Measurements from ENCODE around the gene WAC.

DNA sequence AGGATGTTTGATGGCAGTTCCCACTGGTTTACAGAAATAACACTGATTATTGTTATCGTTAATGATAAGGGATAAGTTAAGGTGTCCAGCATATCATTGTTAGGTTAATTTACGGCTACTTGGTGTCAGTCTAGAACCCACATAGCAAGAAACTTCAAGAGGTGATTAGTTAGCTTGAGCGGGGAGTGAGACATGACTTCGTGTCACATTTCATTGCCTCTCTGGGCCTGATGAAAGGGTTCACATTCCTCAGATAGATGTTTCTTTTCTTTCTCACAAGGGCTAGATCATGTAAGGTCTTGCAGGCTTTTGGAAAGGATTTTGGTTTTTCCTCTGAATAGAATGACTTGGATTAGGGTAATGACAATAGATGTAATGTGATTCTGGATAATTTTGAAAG lies 26.7 kb downstream of the WAC start:
- TF ChIP-seq, protein P1, sequence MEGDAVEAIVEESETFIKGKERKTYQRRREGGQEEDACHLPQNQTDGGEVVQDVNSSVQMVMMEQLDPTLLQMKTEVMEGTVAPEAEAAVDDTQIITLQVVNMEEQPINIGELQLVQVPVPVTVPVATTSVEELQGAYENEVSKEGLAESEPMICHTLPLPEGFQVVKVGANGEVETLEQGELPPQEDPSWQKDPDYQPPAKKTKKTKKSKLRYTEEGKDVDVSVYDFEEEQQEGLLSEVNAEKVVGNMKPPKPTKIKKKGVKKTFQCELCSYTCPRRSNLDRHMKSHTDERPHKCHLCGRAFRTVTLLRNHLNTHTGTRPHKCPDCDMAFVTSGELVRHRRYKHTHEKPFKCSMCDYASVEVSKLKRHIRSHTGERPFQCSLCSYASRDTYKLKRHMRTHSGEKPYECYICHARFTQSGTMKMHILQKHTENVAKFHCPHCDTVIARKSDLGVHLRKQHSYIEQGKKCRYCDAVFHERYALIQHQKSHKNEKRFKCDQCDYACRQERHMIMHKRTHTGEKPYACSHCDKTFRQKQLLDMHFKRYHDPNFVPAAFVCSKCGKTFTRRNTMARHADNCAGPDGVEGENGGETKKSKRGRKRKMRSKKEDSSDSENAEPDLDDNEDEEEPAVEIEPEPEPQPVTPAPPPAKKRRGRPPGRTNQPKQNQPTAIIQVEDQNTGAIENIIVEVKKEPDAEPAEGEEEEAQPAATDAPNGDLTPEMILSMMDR (IDR thresholded peaks at IDR 0.05): no peak
- TF ChIP-seq POLR2A (IDR thresholded peaks at IDR 0.05) (no peak), POLR2AphosphoS5 (IDR thresholded peaks at IDR 0.05) (no peak)

Measured in stomach (tissue), 4 donors.